Activated naive CD8-positive, alpha-beta T cell (primary cell): ENCODE data around the gene AIFM1.
"Not testable (repeated sequence)": the region's sequence is repeated elsewhere in the genome, so short reads cannot be mapped to it uniquely, and the experiment has no call there.

Experiments
- H3K27ac Mint-ChIP-seq: one replicate; pipeline ENCODE4 v1.8.0; 2021; ENCODE audit warnings: mixed read lengths
- H3K27me3 Mint-ChIP-seq: one replicate; pipeline ENCODE4 v1.8.0; 2021; ENCODE audit warnings: mixed read lengths
- H3K36me3 Mint-ChIP-seq: one replicate; pipeline ENCODE4 v1.8.0; 2021; ENCODE audit warnings: mixed read lengths
- H3K4me1 Mint-ChIP-seq: one replicate; pipeline ENCODE4 v1.8.0; 2021; ENCODE audit warnings: low read depth, mixed read lengths
- H3K4me3 Mint-ChIP-seq: one replicate; pipeline ENCODE4 v1.8.0; 2021; ENCODE audit warnings: mild to moderate bottlenecking, mixed read lengths
- H3K9me3 Mint-ChIP-seq: one replicate; pipeline ENCODE4 v1.8.0; 2021; ENCODE audit warnings: low read depth, mixed read lengths

AIFM1 gene

DNA sequence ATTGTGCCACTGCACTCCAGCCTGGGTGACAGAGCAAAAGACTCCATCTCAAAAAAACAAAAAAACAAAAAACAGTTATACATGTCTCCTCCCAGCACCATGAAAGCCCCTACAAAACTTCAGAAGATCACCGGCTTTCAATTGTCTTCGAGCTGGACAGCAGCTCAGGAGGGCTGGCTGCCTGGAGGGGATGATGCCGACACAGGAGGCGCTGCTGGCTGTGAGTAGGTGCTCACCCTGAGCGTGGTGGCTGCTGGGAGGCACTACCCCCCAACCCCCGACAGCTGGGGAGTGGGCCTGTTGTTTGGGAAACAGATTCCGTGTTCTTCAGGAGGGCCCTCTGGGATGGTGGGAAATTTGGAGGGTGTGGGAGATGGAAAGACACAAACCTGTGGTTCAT lies 48.5 kb downstream of the AIFM1 start:
- Mint-ChIP-seq H3K27ac (no peak overlapping the region), H3K27me3 (no peaks in the 10 kb centered on the region), H3K36me3 (no peaks in the 10 kb centered on the region), H3K4me3 (no peak overlapping the region), H3K9me3 (no peaks in the 10 kb centered on the region), H3K4me1 (peaks cover 13% of the 10 kb centered on the region)

DNA sequence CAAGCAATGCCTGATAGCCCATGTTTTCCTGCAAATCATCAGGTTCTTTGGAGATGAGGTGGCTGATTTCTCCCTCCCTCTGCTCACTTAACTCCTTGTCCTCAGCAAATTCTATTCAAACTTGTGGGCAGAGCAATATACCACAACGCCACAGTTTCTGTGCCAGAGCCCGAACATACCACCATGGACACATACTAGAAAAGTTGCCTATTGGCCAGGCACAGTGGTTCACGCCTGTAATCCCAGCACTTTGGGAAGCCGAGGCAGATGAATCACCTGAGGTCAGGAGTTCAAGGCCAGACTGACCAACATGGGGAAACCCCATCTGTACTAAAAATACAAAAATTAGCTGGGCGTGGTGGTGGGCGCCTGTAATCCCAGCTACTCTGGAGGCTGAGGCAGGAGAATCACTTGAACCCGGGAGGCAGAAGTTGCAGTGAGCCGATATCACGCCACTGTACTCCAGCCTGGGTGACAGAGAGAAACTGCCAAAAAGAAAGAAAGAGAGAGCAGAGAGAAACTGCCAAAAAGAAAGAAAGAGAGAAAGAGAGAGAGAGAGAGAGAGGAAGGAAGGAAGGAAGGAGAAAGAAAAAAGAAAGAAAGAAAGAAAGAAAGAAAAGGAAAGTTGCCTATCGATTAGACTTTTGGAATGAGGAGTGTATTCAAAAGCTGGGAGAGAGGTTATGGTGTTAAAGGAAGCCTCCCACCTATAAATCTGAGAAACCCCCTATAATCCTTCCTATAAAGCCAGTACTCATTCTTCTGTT lies 50.3 kb downstream of the AIFM1 start:
- H3K27me3 Mint-ChIP-seq, H3K27ac Mint-ChIP-seq, H3K36me3 Mint-ChIP-seq, H3K4me3 Mint-ChIP-seq, H3K9me3 Mint-ChIP-seq: not testable (repeated sequence)
- peaks cover 15% of the 10 kb centered on the region for H3K4me1 Mint-ChIP-seq

DNA sequence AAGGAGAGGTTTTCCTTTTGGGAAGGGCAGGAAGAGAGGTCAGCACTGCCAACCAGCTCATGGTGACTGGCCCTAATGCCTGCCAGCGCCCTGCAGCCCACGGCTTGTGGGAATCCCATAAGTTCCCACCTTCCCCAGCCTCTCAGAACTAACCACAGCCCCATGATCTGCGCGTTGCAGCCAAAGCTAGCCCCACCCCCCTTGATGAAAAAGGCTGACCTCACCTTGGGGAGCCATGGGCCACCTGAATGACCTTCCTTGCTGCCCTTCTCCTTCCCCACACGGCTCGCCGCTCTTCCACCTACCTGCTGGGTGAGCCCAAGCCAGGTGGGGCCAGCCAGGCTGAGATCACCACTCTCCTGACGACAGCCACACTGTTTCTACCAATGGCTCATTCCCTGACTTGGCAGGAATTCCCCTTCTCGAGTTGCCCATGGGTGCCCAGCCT lies 51.5 kb downstream of the AIFM1 start:
- H3K27ac Mint-ChIP-seq: no peak overlapping the region
- H3K4me1 Mint-ChIP-seq: peaks cover 11% of the 10 kb centered on the region
- H3K27me3 Mint-ChIP-seq: no peaks in the 10 kb centered on the region
- H3K36me3 Mint-ChIP-seq: no peaks in the 10 kb centered on the region
- no peaks in the 10 kb centered on the region for H3K9me3 Mint-ChIP-seq
- H3K4me3 Mint-ChIP-seq: no peak overlapping the region

DNA sequence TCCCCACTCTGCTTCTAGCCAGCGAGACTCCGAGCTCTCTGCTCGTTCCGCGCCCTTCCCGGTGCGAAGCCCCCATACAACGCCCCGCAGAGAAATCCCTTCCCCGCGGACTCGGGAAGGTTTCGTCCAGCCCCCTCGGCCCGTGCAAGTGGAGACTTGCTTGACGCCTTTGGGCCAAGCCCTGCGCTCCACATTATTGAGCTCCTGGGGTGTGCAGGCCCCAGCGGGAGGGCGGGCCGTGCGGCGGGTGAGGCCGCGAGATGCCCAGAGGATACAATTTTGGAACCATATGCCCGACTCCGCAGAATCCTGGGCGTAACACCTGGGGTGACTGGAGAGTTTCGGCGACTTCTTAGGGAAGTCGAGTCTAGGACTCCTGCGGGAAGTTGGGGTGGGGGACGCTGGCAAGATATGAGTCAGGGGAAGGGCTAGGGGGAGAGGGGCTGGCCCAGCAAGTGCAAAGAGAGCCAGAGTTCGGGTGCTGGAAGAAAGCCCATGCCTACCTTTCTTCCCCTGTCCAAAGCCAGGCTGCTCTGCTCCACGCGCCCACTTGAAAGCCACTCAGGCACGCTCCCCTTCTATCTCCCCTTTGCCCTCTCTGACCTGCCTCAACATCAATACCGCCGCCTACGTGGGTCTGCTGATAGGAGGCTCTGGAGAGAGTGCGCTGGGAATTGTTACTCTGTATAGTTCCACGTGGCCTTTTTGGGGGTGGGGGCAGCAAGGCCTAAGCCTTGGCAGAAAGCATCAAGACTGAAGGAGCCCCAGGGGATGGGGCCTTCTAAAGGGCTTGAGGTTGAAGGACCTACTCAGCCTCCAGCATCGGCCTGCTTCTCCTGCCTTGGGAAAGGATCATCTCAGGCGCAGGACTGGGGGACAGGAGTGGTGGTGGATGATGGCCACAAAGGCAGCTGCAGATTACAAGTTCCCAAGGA lies 54.2 kb downstream of the AIFM1 start:
- Mint-ChIP-seq H3K4me3 (peak overlapping the region; percentile 56), H3K4me1 (peaks cover 27% of the 10 kb centered on the region), H3K27ac (peak overlapping the region; percentile 61), H3K9me3 (no peaks in the 10 kb centered on the region), H3K27me3 (no peaks in the 10 kb centered on the region), H3K36me3 (no peaks in the 10 kb centered on the region)

DNA sequence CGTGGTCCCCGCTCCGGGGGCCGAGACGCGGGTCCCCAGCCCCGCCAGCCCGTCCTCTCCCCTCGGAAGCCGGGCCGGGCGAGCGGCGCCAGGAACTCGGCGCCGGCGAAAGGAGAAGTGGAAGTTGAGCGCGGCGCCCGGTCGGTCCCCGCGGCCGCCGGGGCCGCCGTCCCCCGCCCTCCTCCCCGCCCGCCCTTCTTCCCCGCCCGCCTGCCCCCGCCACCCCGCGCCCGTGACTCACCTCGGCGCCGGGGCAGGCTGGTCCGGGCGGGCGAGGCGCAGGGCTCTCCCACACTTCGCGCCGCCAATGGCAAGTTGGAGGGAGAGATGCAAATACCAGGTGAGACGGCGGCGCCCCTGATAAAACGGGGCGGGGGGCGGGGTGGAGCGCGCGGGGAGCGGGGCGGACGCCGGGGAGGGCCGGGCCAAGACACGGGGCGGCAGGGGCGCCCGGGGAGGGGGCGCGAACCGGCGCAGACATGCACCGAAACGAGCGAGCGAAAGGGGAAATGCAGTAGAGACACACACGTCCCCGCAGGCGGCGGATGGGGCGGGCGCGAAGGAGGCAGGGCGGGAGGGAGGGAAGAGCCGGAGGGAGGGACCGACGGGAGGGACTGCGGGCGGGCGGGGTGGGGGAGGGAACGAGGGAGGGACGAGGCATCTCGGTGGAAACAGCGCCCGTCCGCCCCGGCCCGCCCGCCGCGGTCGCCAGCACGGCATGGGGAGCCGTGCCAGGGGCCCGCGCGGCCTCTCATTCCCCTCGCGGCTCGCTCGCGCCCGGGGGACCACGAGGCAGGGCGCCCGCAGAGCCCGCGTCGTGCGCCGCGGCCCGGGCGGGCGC lies 55.0 kb downstream of the AIFM1 start, which contains the start of gene ELF4:
Gene ELF4, minus strand, starts transcription at position 119 of the 841 bp plus-strand sequence. CDS start 29,167 bp downstream, outside the sequence.
- no peaks in the 10 kb centered on the region for H3K9me3 Mint-ChIP-seq

DNA sequence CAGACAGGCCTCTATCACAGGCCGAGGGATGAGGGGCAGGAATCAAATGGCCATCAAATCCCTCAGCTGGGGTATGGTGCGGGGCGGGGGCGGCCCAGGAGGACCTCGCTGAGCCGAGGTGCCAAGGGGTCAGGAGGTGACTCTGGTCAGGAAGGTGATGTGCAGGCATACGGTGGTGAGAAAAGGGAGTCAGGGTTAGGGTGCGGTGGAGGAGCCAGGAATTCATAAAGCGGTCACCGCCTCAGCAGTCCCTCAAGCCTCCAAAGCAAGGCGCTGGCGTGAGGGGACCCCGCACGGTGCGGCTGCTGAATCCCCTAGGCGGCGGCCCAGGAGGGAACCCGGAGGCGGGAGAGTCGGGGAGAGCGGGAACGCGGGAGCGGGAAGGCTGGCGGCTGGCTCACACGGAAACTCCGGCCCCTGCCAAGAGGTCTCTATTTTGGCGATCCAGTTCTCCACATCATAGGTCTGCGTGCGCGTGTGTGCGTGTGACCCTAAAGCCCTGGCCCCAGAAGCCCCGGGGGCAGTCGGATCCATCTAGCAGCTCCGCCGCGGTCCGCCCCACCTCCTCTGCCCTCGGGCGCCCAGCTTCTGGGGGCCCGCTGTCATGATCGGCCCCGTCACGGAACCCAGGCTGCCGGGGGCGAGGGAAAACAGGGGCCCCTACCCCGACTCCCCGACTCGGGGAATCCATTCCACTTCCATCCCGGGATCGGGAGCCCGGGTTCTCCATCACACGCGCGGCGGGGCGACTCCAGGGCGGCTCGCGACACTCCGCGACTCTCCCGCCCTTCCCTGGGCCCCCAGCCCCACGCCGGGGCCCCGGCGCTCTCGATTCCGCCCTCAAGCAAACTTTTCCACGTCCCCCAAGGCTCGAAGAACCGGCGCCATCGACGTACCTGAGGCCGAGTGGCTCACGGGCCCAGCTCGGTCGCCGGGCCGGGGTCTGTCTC lies 55.9 kb downstream of the AIFM1 start:
- Mint-ChIP-seq H3K27ac (peak overlapping the region; percentile 75), H3K36me3 (no peaks in the 10 kb centered on the region), H3K9me3 (no peaks in the 10 kb centered on the region), H3K27me3 (no peaks in the 10 kb centered on the region), H3K4me3 (peak overlapping the region; percentile 91), H3K4me1 (peaks cover 34% of the 10 kb centered on the region)

More for the DNA sequence above, 55.0 kb downstream of the AIFM1 start, which contains the start of gene ELF4:
- Mint-ChIP-seq H3K36me3 (no peaks in the 10 kb centered on the region), H3K4me1 (peaks cover 31% of the 10 kb centered on the region), H3K4me3 (peak within 1 kb of the TSS; percentile 91), H3K27ac (peak within 1 kb of the TSS; percentile 75), H3K27me3 (no peaks in the 10 kb centered on the region)

DNA sequence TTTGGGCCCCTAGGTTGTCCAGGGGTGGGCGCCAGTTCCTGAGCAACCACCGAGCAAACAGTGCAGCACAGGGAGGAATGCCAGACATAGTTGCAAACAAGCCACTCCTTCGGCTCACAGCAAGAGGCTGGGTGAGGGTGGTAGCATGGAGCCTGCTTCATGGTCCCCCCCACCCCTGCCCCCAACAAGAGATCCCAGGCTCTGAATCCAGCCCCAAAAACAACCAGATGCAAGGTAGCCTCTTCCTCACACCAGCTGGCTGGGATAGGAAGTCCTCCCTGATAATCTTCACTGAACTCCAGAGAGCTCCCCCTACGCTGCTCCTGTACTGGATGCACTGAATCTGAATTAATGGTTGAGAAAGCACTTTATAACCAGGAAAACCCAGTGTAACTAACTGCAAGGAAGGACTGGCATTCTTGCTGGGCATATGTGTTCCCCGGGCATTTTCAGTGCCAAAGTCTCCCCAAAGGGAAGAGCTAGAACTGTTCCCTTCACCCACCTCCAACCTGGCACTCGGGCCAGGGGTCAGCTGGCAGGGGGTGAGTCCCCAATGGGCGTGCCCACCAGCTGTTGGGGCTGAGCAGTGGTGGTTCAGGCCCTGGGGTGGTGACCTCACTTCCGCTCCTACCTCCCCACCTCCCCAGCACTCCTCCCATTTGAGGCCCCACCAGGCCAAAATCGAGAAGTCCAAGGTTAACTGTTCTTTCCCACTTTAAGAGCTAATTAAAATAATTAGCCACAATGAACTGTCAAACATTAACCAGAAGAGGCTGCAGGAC lies 56.8 kb downstream of the AIFM1 start:
- no peaks in the 10 kb centered on the region for H3K27me3 Mint-ChIP-seq
- H3K36me3 Mint-ChIP-seq: no peaks in the 10 kb centered on the region
- H3K4me1 Mint-ChIP-seq: peaks cover 34% of the 10 kb centered on the region
- H3K9me3 Mint-ChIP-seq: no peaks in the 10 kb centered on the region
- peak overlapping the region; percentile 75 for H3K27ac Mint-ChIP-seq
- peak overlapping the region; percentile 91 for H3K4me3 Mint-ChIP-seq

DNA sequence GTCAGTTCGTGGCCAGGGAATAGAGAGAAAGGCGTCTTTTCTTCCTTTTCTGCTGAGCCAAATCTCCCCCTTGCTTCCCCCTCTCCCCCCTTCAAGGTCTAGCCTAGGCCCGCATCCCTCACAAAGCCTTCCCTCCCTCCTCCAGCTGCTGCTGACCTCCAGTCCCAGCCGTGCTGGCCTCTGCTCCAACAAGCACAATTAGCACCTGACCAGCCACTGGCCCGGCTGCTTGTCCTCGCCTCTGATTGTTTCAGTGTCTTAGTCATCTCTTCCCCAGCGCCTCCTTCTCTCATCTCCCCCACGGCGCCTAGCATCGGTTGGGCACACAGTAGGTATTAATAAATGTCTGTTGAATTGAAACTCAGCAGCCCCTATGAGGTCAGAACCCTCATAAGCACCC lies 59.6 kb downstream of the AIFM1 start:
- Mint-ChIP-seq H3K9me3 (no peaks in the 10 kb centered on the region), H3K36me3 (no peaks in the 10 kb centered on the region), H3K4me3 (no peak overlapping the region), H3K4me1 (peaks cover 44% of the 10 kb centered on the region), H3K27ac (no peak overlapping the region), H3K27me3 (no peaks in the 10 kb centered on the region)

DNA sequence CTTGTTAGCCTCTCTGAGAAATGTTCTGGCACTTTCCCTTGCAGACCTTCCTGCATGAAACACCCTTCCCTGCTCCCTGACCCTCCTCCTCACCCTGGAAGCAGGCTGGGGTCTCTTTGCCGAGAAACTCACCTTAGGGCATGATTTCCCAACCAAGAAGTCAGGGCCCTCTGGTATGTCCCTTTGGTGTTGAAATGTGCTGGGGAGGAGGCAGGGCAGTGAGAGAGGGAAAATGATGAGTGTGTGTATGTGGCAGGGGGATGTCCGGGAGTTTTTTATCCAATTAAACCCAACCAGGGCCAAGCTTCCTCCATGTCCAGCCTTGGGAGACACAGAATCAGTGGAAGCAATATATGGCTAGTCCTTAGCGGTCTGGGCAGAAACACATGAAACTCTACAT lies 60.4 kb downstream of the AIFM1 start:
- H3K27ac Mint-ChIP-seq: no peak overlapping the region
- no peaks in the 10 kb centered on the region for H3K36me3 Mint-ChIP-seq
- H3K27me3 Mint-ChIP-seq: no peaks in the 10 kb centered on the region
- no peak overlapping the region for H3K4me3 Mint-ChIP-seq
- peaks cover 52% of the 10 kb centered on the region for H3K4me1 Mint-ChIP-seq
- no peaks in the 10 kb centered on the region for H3K9me3 Mint-ChIP-seq

DNA sequence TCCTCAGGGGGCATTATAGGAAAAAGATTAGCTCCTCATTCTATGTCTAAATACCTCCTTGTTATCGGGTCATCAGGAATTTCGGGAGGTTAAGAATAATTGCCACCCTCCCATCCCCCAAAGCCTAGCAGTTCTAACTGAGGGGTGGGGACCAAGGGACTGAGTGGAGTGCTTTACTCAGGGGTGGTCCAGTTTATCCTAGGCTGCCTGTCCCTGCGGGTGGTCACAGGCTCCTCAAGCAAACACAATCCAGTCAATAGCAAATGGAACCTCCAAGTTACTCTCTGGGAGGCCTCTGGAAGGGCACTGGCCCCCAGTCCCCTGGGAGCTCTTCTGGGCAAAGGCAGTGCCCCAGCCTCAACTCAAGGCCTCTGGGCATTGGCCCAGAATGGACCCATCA lies 62.0 kb downstream of the AIFM1 start:
- no peaks in the 10 kb centered on the region for H3K36me3 Mint-ChIP-seq
- no peak overlapping the region for H3K4me3 Mint-ChIP-seq
- peaks cover 56% of the 10 kb centered on the region for H3K4me1 Mint-ChIP-seq
- H3K9me3 Mint-ChIP-seq: no peaks in the 10 kb centered on the region
- H3K27me3 Mint-ChIP-seq: no peaks in the 10 kb centered on the region
- H3K27ac Mint-ChIP-seq: no peak overlapping the region

DNA sequence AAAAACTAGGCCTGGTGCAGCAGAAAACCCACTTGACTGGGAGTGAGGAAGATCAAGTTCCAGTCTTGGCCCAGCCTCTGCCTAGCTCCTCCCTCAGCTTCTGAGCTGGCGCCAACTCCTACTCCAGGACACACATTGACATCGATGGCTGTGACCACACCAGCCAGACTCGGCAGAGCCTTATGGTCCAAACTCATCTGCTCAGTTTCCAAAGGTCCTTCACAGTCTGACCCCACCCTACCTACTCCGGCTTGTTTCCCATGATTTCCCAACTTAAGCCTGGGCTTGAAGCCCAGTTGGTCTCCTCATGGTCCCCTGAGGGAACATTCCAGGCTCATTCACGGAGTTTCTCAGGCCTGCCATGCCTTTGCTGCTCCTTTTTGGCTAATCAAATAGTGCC lies 65.5 kb downstream of the AIFM1 start:
- Mint-ChIP-seq H3K9me3 (no peaks in the 10 kb centered on the region), H3K36me3 (no peaks in the 10 kb centered on the region), H3K27ac (no peak overlapping the region), H3K4me3 (no peak overlapping the region), H3K27me3 (no peaks in the 10 kb centered on the region), H3K4me1 (peaks cover 60% of the 10 kb centered on the region)

DNA sequence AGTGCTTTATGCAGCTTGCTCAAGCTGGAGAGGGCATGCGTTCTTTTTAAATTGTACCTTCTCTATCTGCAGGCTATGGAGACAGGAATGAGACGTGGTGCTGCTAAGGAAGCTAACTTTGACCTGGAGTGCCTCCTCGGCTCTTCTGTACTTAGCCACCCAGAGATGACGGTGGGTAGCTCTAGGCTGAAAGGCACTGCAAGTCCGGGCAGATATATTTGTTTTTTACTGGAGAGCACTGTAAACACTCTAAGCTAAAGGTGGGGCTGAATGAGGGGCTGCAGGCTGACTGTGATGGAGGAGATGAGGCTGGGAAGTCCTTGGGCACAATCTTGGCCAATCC lies 67.5 kb downstream of the AIFM1 start:
- Mint-ChIP-seq H3K36me3 (no peaks in the 10 kb centered on the region), H3K4me3 (peak overlapping the region; percentile 53), H3K9me3 (no peaks in the 10 kb centered on the region), H3K4me1 (peaks cover 59% of the 10 kb centered on the region), H3K27ac (peak overlapping the region; percentile 83), H3K27me3 (no peaks in the 10 kb centered on the region)

DNA sequence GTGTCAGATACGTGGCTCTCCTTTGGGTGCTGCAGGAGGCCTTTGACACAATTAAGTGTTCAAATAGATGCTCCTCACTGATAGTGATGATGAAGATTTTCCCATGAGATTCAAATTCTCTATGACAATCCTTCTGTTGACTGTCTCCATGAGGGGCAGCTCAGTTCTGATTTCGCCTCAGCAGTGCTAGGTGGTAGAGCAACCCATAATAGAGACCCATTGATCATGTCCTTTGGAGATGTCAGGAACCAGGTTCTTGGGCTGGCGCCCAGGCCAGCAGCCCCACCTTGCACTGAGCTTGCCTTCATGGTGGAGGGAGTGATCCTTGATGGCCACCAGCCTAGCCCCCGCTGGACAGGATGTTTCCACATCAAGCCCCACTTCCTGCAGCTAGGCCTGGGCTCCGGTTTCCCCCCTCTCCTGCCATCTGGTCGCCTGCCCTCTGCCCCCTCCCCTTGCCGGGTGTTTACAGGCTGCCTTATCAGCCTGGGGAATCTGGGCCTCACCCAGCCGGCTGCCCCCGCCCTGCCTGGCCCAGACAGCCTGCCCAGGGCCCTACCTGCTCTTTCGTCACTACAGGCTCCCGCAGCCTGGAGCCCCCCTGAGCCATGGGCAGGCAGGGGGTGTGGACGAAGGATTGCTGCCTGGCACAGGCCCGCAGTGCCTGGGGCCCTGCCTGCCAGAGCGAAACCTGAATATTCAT lies 68.0 kb downstream of the AIFM1 start:
- Mint-ChIP-seq H3K9me3 (no peaks in the 10 kb centered on the region), H3K27me3 (no peaks in the 10 kb centered on the region), H3K27ac (peak overlapping the region; percentile 83), H3K4me3 (peak overlapping the region; percentile 53), H3K36me3 (no peaks in the 10 kb centered on the region), H3K4me1 (peaks cover 59% of the 10 kb centered on the region)
